ENCODE measurements around the gene MAD1L1. TPM values are rescaled to one million over a fixed set of nuclear protein-coding genes. Genes with fewer than 3 reads are reported as not detected.

The MAD1L1 gene
- total RNA-seq, 2 donors from 2014 or later = 59.1 to 61.4 TPM

- Mint-ChIP-seq H3K4me3 (no peak overlapping the region), H3K9me3 (no peaks in the 10 kb centered on the region), H3K27me3 (ENCODE audit: insufficient read depth) (no peaks in the 10 kb centered on the region), H3K36me3 (ENCODE audit: low read depth) (no peaks in the 10 kb centered on the region), H3K4me1 (peaks cover 8% of the 10 kb centered on the region), H3K27ac (peak overlapping the region; percentile 63)
- DNase-seq = peak; percentile 73
- Histone ChIP-seq H3K36me3 (ENCODE audit: control insufficient read depth, insufficient read depth, low read length) (no peaks in the 10 kb centered on the region), H3K27me3 (ENCODE audit: control insufficient read depth, insufficient read depth, low read length, poor library complexity, severe bottlenecking) (no peaks in the 10 kb centered on the region), H3K9ac (ENCODE audit: extremely low read depth, low read length, poor library complexity, severe bottlenecking) (no peak overlapping the region), H3K4me1 (ENCODE audit: control insufficient read depth, insufficient read depth, low read length) (no peaks in the 10 kb centered on the region), H3K4me3 (ENCODE audit: low read length) (no peak overlapping the region), H3K27ac (ENCODE audit: low read depth, low read length) (no peak overlapping the region), H3K9me3 (ENCODE audit: control insufficient read depth, low read length) (no peaks in the 10 kb centered on the region)
- 67 to 84% methylated on average over 12 to 25 of the region's 25 CpGs for whole genome bisulfite sequencing, 2 experiments (ENCODE audit: insufficient coverage in 1 of 2, insufficient read length in 1 of 2)
- no peak for TF ChIP-seq CTCF (conservative IDR thresholded peaks at IDR 0.05)
Observed at GRCh38 chr7:1864161-1864940, 368.4 kb downstream of the MAD1L1 start.

- H3K36me3 Mint-ChIP-seq (ENCODE audit: low read depth) = no peaks in the 10 kb centered on the region
Observed at GRCh38 chr7:1863091-1863900, 369.4 kb downstream of the MAD1L1 start.

GRCh38 chr7:1862560-1862959 is 370.2 kb downstream of the MAD1L1 start:
- Mint-ChIP-seq H3K4me3 (no peak overlapping the region), H3K27ac (no peak overlapping the region), H3K27me3 (ENCODE audit: insufficient read depth) (no peaks in the 10 kb centered on the region), H3K36me3 (ENCODE audit: low read depth) (no peaks in the 10 kb centered on the region), H3K4me1 (peaks cover 8% of the 10 kb centered on the region), H3K9me3 (no peaks in the 10 kb centered on the region)
- WGBS, 2 experiments (ENCODE audit: insufficient coverage in 1 of 2, insufficient read length in 1 of 2) = 94 to 95% methylated on average over 8 to 9 of the region's 9 CpGs
- Histone ChIP-seq H3K4me1 (ENCODE audit: control insufficient read depth, insufficient read depth, low read length) (no peaks in the 10 kb centered on the region), H3K27ac (ENCODE audit: low read depth, low read length) (no peak overlapping the region), H3K4me3 (ENCODE audit: low read length) (no peak overlapping the region), H3K9ac (ENCODE audit: extremely low read depth, low read length, poor library complexity, severe bottlenecking) (no peak overlapping the region), H3K36me3 (ENCODE audit: control insufficient read depth, insufficient read depth, low read length) (no peaks in the 10 kb centered on the region), H3K9me3 (ENCODE audit: control insufficient read depth, low read length) (no peaks in the 10 kb centered on the region), H3K27me3 (ENCODE audit: control insufficient read depth, insufficient read depth, low read length, poor library complexity, severe bottlenecking) (no peaks in the 10 kb centered on the region)
- no peak for DNase-seq
- no peak for TF ChIP-seq CTCF (conservative IDR thresholded peaks at IDR 0.05)

More at GRCh38 chr7:1863091-1863900, 369.4 kb downstream of the MAD1L1 start:
- Histone ChIP-seq H3K9ac (ENCODE audit: extremely low read depth, low read length, poor library complexity, severe bottlenecking) (no peak overlapping the region), H3K4me3 (ENCODE audit: low read length) (no peak overlapping the region), H3K9me3 (ENCODE audit: control insufficient read depth, low read length) (no peaks in the 10 kb centered on the region), H3K36me3 (ENCODE audit: control insufficient read depth, insufficient read depth, low read length) (no peaks in the 10 kb centered on the region), H3K27me3 (ENCODE audit: control insufficient read depth, insufficient read depth, low read length, poor library complexity, severe bottlenecking) (no peaks in the 10 kb centered on the region), H3K4me1 (ENCODE audit: control insufficient read depth, insufficient read depth, low read length) (no peaks in the 10 kb centered on the region), H3K27ac (ENCODE audit: low read depth, low read length) (no peak overlapping the region)
- Mint-ChIP-seq H3K4me1 (peaks cover 8% of the 10 kb centered on the region), H3K27ac (no peak overlapping the region), H3K9me3 (no peaks in the 10 kb centered on the region), H3K27me3 (ENCODE audit: insufficient read depth) (no peaks in the 10 kb centered on the region), H3K4me3 (no peak overlapping the region)
- no peak for DNase-seq
- 90 to 93% methylated on average over 26 to 40 of the region's 40 CpGs for WGBS, 2 experiments (ENCODE audit: insufficient coverage in 1 of 2, insufficient read length in 1 of 2)
- TF ChIP-seq CTCF (conservative IDR thresholded peaks at IDR 0.05) = no peak

Measured in endodermal cell (in vitro differentiated cells).